ENCODE measurements around the gene ZNF439. TPM values are rescaled to one million over a fixed set of nuclear protein-coding genes. Genes with fewer than 3 reads are reported as not detected.

The ZNF439 gene
- total and polyA plus RNA-seq, 2 of the 13 experiments (the other 11 are each of a cell fraction or from before 2014, with no cell fraction given): 2.9 to 4.9 TPM

DNA sequence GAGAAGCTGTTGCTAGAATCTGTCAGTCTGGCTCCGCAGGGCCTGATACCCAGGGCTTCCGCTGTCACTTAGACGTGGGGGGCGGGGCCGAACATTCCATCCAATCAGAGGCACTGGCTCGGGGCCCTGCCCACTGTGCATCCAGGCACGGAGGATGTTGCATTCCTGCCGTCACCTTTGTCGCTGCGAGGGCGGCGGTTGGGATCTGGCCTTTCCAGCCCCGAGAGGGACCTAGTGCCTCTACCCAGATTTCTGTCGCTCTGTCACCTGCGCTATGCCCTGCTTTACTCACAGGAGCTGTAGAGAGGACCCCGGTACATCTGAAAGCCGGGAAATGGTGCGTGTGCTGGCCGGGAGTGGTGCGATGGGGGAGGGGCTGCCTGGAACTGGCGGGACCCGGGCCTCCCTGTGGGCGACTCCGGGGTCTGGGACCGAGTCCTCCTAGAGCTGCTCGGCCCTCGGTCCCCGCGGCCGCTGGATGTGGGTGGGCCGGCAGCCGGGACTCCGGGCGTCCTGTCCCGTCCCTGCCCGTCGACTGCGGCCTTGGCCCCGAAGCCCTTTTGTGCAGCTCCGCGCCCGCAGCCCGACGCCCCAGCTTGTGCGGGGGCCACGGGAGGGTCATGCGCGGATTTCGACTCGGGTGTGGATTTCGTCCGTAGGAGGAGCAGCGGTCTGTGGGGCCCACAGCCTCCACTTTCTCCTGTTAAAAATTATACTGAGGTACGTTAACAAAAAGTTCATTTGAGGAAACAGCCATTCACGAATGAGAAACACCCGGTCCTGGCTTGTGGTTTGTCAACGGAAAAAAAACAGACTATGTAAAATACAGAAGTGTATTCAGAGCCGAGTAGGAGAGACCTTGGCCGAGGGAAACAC is at the start of gene ZNF439 (continued):
- TF ChIP-seq MIER3 (CRISPR knock-in tag; IDR thresholded peaks at IDR 0.05; ENCODE audit: borderline replicate concordance) (0 out of 2 replicates have a peak, but pooled peaks have one; percentile 55), MIXL1 (CRISPR knock-in tag; IDR thresholded peaks at IDR 0.05) (no peak), TCF12 (IDR thresholded peaks at IDR 0.05) (no peak), TCF12 (CRISPR knock-in tag; IDR thresholded peaks at IDR 0.05) (no peak), ZNF777 (CRISPR knock-in tag; IDR thresholded peaks at IDR 0.05) (peak; percentile 87), NR2F6 (IDR thresholded peaks at IDR 0.05) (no peak; the same call in 1 of the 2 replicates), NR2F6 (CRISPR knock-in tag; IDR thresholded peaks at IDR 0.05) (peak; percentile 58; the same call in 1 of the 2 replicates), ZFP36 (IDR thresholded peaks at IDR 0.05; ENCODE audit: borderline replicate concordance, low read depth, low read length, partially characterized antibody) (no peak), RNF2 (conservative IDR thresholded peaks at IDR 0.05; ENCODE audit: low read depth) (0 out of 2 replicates have a peak, but pooled peaks have one; percentile 28), KDM6A (CRISPR knock-in tag; IDR thresholded peaks at IDR 0.05; ENCODE audit: low read depth) (no peak), MTF2 (CRISPR knock-in tag; IDR thresholded peaks at IDR 0.05; ENCODE audit: borderline replicate concordance) (no peak), ZNF552 (CRISPR knock-in tag; IDR thresholded peaks at IDR 0.05; ENCODE audit: borderline replicate concordance) (no peak), ZFP82 (CRISPR knock-in tag; IDR thresholded peaks at IDR 0.05; ENCODE audit: borderline replicate concordance) (0 out of 2 replicates have a peak, but pooled peaks have one; percentile 25), ZFP90 (CRISPR knock-in tag; IDR thresholded peaks at IDR 0.05; ENCODE audit: borderline replicate concordance) (no peak), RAD21 (CRISPR knock-in tag; IDR thresholded peaks at IDR 0.05) (no peak), MTA1 (CRISPR knock-in tag; IDR thresholded peaks at IDR 0.05; ENCODE audit: borderline replicate concordance) (peak; percentile 84; the same call in 1 of the 2 replicates), ZNF547 (CRISPR knock-in tag; IDR thresholded peaks at IDR 0.05) (peak; percentile 86; the same call in 1 of the 2 replicates)
- TF ChIP-seq, protein P1, sequence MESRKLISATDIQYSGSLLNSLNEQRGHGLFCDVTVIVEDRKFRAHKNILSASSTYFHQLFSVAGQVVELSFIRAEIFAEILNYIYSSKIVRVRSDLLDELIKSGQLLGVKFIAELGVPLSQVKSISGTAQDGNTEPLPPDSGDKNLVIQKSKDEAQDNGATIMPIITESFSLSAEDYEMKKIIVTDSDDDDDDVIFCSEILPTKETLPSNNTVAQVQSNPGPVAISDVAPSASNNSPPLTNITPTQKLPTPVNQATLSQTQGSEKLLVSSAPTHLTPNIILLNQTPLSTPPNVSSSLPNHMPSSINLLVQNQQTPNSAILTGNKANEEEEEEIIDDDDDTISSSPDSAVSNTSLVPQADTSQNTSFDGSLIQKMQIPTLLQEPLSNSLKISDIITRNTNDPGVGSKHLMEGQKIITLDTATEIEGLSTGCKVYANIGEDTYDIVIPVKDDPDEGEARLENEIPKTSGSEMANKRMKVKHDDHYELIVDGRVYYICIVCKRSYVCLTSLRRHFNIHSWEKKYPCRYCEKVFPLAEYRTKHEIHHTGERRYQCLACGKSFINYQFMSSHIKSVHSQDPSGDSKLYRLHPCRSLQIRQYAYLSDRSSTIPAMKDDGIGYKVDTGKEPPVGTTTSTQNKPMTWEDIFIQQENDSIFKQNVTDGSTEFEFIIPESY (CRISPR knock-in tag; IDR thresholded peaks at IDR 0.05): no peak
- TF ChIP-seq, protein P2, sequence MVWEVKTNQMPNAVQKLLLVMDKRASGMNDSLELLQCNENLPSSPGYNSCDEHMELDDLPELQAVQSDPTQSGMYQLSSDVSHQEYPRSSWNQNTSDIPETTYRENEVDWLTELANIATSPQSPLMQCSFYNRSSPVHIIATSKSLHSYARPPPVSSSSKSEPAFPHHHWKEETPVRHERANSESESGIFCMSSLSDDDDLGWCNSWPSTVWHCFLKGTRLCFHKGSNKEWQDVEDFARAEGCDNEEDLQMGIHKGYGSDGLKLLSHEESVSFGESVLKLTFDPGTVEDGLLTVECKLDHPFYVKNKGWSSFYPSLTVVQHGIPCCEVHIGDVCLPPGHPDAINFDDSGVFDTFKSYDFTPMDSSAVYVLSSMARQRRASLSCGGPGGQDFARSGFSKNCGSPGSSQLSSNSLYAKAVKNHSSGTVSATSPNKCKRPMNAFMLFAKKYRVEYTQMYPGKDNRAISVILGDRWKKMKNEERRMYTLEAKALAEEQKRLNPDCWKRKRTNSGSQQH (CRISPR knock-in tag; IDR thresholded peaks at IDR 0.05; ENCODE audit: low read depth): no peak
- TF ChIP-seq, protein P3, sequence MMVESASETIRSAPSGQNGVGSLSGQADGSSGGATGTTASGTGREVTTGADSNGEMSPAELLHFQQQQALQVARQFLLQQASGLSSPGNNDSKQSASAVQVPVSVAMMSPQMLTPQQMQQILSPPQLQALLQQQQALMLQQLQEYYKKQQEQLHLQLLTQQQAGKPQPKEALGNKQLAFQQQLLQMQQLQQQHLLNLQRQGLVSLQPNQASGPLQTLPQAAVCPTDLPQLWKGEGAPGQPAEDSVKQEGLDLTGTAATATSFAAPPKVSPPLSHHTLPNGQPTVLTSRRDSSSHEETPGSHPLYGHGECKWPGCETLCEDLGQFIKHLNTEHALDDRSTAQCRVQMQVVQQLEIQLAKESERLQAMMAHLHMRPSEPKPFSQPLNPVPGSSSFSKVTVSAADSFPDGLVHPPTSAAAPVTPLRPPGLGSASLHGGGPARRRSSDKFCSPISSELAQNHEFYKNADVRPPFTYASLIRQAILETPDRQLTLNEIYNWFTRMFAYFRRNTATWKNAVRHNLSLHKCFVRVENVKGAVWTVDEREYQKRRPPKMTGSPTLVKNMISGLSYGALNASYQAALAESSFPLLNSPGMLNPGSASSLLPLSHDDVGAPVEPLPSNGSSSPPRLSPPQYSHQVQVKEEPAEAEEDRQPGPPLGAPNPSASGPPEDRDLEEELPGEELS (CRISPR knock-in tag; IDR thresholded peaks at IDR 0.05): peak; percentile 16; the same call in 1 of the 2 replicates
- TF ChIP-seq, protein P4, sequence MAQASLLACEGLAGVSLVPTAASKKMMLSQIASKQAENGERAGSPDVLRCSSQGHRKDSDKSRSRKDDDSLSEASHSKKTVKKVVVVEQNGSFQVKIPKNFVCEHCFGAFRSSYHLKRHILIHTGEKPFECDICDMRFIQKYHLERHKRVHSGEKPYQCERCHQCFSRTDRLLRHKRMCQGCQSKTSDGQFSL (CRISPR knock-in tag; IDR thresholded peaks at IDR 0.05): no peak
- TF ChIP-seq, protein P5, sequence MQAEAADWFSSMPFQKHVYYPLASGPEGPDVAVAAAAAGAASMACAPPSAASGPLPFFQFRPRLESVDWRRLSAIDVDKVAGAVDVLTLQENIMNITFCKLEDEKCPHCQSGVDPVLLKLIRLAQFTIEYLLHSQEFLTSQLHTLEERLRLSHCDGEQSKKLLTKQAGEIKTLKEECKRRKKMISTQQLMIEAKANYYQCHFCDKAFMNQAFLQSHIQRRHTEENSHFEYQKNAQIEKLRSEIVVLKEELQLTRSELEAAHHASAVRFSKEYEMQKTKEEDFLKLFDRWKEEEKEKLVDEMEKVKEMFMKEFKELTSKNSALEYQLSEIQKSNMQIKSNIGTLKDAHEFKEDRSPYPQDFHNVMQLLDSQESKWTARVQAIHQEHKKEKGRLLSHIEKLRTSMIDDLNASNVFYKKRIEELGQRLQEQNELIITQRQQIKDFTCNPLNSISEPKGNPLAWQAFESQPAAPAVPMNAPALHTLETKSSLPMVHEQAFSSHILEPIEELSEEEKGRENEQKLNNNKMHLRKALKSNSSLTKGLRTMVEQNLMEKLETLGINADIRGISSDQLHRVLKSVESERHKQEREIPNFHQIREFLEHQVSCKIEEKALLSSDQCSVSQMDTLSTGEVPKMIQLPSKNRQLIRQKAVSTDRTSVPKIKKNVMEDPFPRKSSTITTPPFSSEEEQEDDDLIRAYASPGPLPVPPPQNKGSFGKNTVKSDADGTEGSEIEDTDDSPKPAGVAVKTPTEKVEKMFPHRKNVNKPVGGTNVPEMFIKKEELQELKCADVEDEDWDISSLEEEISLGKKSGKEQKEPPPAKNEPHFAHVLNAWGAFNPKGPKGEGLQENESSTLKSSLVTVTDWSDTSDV (CRISPR knock-in tag; IDR thresholded peaks at IDR 0.05): no peak
